HepG2 (cell line): ENCODE results near the gene PPP1R7. TPM values are rescaled to one million over a fixed set of nuclear protein-coding genes. Genes with fewer than 3 reads are reported as not detected.
A peak's percentile ranks its signal among the peaks of the same experiment; 100 is the strongest.

Experiments used
- ETV5 ChIP-seq: IDR thresholded peaks from 2 replicates; pipeline ENCODE4 v1.6.1; 2018; ENCODE audit warnings: missing biosample characterization, missing genetic modification reagents, inconsistent platforms, borderline replicate concordance
- HMGA1 ChIP-seq: sonication (generic); formaldehyde crosslinking; conservative IDR thresholded peaks from 2 replicates; pipeline ENCODE4 v1.4.0; 2020; ENCODE audit warnings: missing genetic modification reagents
- ISX ChIP-seq: sonication (generic); formaldehyde crosslinking; conservative IDR thresholded peaks from 2 replicates; pipeline ENCODE4 v1.5.0; 2020; ENCODE audit warnings: missing genetic modification reagents
- NAIF1 ChIP-seq: sonication (generic); formaldehyde crosslinking; IDR thresholded peaks from 2 replicates; pipeline ENCODE4 v1.5.0; 2020; ENCODE audit warnings: mild to moderate bottlenecking, missing genetic modification reagents, borderline replicate concordance
- PHF8 ChIP-seq: sonication (generic); formaldehyde crosslinking; IDR thresholded peaks from 2 replicates; pipeline ENCODE4 v1.5.0; 2020; ENCODE audit warnings: missing genetic modification reagents
- ZNF30 ChIP-seq: sonication (generic); formaldehyde crosslinking; IDR thresholded peaks from 2 replicates; pipeline ENCODE4 v1.5.0; 2020; ENCODE audit warnings: mild to moderate bottlenecking, missing genetic modification reagents
- ZNF335 ChIP-seq: sonication (generic); formaldehyde crosslinking; IDR thresholded peaks from 2 replicates; pipeline ENCODE4 v1.4.0; 2020; ENCODE audit warnings: missing genetic modification reagents
- ZNF337 ChIP-seq: sonication (generic); formaldehyde crosslinking; IDR thresholded peaks from 2 replicates; pipeline ENCODE4 v1.5.1; 2020; ENCODE audit warnings: missing genetic modification reagents, low read depth, mild to moderate bottlenecking, borderline replicate concordance
- ZNF619 ChIP-seq: sonication (generic); formaldehyde crosslinking; IDR thresholded peaks from 2 replicates; pipeline ENCODE4 v1.4.0; 2020; ENCODE audit warnings: mild to moderate bottlenecking, missing genetic modification reagents
- ZSCAN21 ChIP-seq: sonication (generic); formaldehyde crosslinking; IDR thresholded peaks from 2 replicates; pipeline ENCODE4 v1.8.0; 2022; ENCODE audit warnings: mild to moderate bottlenecking, missing genetic modification reagents, moderate library complexity, borderline replicate concordance
- polyA plus RNA-seq, 8 experiments: library from polyadenylated mRNA; depleted of rRNA in 3 of 8; stranded (reverse) in 7 of 8; unstranded in 1 of 8; fragments of >200 nt; fragmentation: Illumina TruSeq in 4 of 8; extraction: Trizol in 4 of 8; gene quantifications; 2 replicates each; pipeline versions ENCODE4 v1.2.1 to v1.2.3, GENCODE V29; 2011 to 2016; ENCODE audit warnings: low read depth in 4 of 8, missing spikeins in 1 of 8, mixed read lengths in 1 of 8; ENCODE audit not compliant: insufficient read depth in 1 of 8
- total RNA-seq, 5 experiments: library from RNA; depleted of rRNA; stranded (reverse); fragments of >200 nt; fragmentation: Illumina TruSeq; extraction: Trizol; gene quantifications; 2 replicates each; pipeline ENCODE4 v1.2.3, GENCODE V29; 2016; ENCODE audit warnings: low read depth in 1 of 5
- TF ChIP-seq, protein P1 (sequence below): sonication (generic); formaldehyde crosslinking; IDR thresholded peaks from 2 replicates; pipeline ENCODE4 v1.5.0; 2020; ENCODE audit warnings: mild to moderate bottlenecking, missing genetic modification reagents, borderline replicate concordance
- TF ChIP-seq, protein P2 (sequence below): fragments of 450-650 bp; IDR thresholded peaks from 2 replicates; pipeline ENCODE4 v1.6.1; 2017
- TF ChIP-seq, protein P3 (sequence below): sonication (generic); formaldehyde crosslinking; IDR thresholded peaks from 2 replicates; pipeline ENCODE4 v1.4.0; 2020; ENCODE audit warnings: missing genetic modification reagents

The PPP1R7 gene
- total and polyA plus RNA-seq, 2 of the 13 experiments (the other 11 are each of a cell fraction or from before 2014, with no cell fraction given): 33.3 to 67.9 TPM

DNA sequence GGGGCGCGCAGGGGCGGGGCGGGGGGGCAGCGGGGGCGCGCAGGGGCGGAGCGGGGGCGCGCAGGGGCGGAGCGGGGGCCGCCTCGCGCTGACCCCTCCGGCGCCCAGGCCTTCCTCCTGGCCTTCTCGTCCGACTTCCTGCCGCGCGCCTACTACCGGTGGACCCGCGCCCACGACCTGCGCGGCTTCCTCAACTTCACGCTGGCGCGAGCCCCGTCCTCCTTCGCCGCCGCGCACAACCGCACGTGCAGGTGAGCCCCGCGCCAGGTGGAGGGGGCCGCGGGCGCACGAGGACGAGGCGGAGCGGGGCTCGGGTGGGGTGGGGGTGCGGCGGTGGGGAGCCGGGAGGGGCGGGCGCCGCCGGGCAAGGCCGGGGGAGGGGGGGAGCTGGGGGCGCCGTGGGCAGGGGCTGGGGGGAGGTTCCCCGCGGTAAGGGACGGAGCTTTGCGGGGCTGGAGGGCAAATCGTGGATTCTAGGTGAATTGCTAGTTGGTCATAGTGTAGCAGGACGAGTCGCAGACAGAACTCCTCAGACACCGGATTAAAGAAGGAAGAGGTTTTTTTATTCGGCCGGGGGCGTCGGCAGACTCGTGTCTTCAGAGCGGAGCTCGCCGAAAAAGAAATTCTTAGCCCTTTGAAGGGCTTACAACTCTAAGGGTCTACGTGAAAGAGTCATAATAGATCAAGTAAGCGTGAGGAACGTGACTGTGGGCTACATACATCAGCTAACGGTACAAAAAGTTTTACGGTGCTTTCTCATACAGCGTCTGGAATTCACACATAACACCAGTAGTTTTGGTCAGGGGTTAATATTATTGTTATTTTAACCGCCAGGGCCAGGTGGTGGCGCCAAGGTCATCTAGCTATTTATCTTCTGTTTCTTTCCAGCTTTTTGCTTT lies 68.1 kb downstream of the PPP1R7 start (continued):
- TF ChIP-seq, protein P1, sequence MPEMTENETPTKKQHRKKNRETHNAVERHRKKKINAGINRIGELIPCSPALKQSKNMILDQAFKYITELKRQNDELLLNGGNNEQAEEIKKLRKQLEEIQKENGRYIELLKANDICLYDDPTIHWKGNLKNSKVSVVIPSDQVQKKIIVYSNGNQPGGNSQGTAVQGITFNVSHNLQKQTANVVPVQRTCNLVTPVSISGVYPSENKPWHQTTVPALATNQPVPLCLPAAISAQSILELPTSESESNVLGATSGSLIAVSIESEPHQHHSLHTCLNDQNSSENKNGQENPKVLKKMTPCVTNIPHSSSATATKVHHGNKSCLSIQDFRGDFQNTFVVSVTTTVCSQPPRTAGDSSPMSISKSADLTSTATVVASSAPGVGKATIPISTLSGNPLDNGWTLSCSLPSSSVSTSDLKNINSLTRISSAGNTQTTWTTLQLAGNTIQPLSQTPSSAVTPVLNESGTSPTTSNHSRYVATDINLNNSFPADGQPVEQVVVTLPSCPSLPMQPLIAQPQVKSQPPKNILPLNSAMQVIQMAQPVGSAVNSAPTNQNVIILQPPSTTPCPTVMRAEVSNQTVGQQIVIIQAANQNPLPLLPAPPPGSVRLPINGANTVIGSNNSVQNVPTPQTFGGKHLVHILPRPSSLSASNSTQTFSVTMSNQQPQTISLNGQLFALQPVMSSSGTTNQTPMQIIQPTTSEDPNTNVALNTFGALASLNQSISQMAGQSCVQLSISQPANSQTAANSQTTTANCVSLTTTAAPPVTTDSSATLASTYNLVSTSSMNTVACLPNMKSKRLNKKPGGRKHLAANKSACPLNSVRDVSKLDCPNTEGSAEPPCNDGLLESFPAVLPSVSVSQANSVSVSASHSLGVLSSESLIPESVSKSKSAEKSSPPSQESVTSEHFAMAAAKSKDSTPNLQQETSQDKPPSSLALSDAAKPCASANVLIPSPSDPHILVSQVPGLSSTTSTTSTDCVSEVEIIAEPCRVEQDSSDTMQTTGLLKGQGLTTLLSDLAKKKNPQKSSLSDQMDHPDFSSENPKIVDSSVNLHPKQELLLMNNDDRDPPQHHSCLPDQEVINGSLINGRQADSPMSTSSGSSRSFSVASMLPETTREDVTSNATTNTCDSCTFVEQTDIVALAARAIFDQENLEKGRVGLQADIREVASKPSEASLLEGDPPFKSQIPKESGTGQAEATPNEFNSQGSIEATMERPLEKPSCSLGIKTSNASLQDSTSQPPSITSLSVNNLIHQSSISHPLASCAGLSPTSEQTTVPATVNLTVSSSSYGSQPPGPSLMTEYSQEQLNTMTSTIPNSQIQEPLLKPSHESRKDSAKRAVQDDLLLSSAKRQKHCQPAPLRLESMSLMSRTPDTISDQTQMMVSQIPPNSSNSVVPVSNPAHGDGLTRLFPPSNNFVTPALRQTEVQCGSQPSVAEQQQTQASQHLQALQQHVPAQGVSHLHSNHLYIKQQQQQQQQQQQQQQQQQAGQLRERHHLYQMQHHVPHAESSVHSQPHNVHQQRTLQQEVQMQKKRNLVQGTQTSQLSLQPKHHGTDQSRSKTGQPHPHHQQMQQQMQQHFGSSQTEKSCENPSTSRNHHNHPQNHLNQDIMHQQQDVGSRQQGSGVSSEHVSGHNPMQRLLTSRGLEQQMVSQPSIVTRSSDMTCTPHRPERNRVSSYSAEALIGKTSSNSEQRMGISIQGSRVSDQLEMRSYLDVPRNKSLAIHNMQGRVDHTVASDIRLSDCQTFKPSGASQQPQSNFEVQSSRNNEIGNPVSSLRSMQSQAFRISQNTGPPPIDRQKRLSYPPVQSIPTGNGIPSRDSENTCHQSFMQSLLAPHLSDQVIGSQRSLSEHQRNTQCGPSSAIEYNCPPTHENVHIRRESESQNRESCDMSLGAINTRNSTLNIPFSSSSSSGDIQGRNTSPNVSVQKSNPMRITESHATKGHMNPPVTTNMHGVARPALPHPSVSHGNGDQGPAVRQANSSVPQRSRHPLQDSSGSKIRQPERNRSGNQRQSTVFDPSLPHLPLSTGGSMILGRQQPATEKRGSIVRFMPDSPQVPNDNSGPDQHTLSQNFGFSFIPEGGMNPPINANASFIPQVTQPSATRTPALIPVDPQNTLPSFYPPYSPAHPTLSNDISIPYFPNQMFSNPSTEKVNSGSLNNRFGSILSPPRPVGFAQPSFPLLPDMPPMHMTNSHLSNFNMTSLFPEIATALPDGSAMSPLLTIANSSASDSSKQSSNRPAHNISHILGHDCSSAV (CRISPR knock-in tag): no peak
- TF ChIP-seq NAIF1 (CRISPR knock-in tag) (peak; percentile 11; the same call in 1 of the 2 replicates), ZNF335 (CRISPR knock-in tag) (0 out of 2 replicates have a peak, but pooled peaks have one; percentile 21), ZNF337 (CRISPR knock-in tag) (no peak), PHF8 (CRISPR knock-in tag) (peak; percentile 61), ZSCAN21 (CRISPR knock-in tag) (peak; percentile 79), ZNF30 (CRISPR knock-in tag) (peak; percentile 94), HMGA1 (CRISPR knock-in tag) (no peak), ETV5 (CRISPR knock-in tag) (peak; percentile 86), ZNF619 (CRISPR knock-in tag) (no peak), ISX (no peak)
- TF ChIP-seq, protein P2, sequence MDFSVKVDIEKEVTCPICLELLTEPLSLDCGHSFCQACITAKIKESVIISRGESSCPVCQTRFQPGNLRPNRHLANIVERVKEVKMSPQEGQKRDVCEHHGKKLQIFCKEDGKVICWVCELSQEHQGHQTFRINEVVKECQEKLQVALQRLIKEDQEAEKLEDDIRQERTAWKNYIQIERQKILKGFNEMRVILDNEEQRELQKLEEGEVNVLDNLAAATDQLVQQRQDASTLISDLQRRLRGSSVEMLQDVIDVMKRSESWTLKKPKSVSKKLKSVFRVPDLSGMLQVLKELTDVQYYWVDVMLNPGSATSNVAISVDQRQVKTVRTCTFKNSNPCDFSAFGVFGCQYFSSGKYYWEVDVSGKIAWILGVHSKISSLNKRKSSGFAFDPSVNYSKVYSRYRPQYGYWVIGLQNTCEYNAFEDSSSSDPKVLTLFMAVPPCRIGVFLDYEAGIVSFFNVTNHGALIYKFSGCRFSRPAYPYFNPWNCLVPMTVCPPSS: no peak
- TF ChIP-seq, protein P3, sequence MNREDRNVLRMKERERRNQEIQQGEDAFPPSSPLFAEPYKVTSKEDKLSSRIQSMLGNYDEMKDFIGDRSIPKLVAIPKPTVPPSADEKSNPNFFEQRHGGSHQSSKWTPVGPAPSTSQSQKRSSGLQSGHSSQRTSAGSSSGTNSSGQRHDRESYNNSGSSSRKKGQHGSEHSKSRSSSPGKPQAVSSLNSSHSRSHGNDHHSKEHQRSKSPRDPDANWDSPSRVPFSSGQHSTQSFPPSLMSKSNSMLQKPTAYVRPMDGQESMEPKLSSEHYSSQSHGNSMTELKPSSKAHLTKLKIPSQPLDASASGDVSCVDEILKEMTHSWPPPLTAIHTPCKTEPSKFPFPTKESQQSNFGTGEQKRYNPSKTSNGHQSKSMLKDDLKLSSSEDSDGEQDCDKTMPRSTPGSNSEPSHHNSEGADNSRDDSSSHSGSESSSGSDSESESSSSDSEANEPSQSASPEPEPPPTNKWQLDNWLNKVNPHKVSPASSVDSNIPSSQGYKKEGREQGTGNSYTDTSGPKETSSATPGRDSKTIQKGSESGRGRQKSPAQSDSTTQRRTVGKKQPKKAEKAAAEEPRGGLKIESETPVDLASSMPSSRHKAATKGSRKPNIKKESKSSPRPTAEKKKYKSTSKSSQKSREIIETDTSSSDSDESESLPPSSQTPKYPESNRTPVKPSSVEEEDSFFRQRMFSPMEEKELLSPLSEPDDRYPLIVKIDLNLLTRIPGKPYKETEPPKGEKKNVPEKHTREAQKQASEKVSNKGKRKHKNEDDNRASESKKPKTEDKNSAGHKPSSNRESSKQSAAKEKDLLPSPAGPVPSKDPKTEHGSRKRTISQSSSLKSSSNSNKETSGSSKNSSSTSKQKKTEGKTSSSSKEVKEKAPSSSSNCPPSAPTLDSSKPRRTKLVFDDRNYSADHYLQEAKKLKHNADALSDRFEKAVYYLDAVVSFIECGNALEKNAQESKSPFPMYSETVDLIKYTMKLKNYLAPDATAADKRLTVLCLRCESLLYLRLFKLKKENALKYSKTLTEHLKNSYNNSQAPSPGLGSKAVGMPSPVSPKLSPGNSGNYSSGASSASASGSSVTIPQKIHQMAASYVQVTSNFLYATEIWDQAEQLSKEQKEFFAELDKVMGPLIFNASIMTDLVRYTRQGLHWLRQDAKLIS: no peak
